MCF 10A (cell line): ENCODE data around the gene RASL11B. TPM values are rescaled to one million over a fixed set of nuclear protein-coding genes. Genes with fewer than 3 reads are reported as not detected.

Experiments used
- BruUV-seq: library from RNA; stranded (reverse); fragments of 400-500 nt; replicated peaks from 2 replicates; lab custom pipeline; 2021; lab: Mats Ljungman, UMichigan
- CTCF ChIA-PET: fragments of 300-600 bp; sonication (Branson Sonifier 250); formaldehyde crosslinking; extraction: SDS; loops from one replicate; lab custom pipeline; 2021; ENCODE audit warnings: antibody characterized with exemption, inconsistent platforms; lab: Yijun Ruan, JAX
- POLR2A ChIA-PET: fragments of 300-600, 350-650 bp; sonication (Branson Sonifier 250); formaldehyde crosslinking; extraction: SDS; loops from one replicate; lab custom pipeline; 2020; ENCODE audit warnings: antibody characterized with exemption, inconsistent platforms; lab: Yijun Ruan, JAX
- DNase-seq: peaks from one replicate; pipeline ENCODE4 v3.0.0-alpha.2; 2018; ENCODE audit not compliant: unreplicated experiment
- H3K27ac Mint-ChIP-seq: one replicate; pipeline ENCODE4 v1.8.0; 2022; ENCODE audit warnings: mild to moderate bottlenecking, low read depth, mixed read lengths; ENCODE audit not compliant: unreplicated experiment
- H3K27me3 Mint-ChIP-seq: one replicate; pipeline ENCODE4 v1.8.0; 2022; ENCODE audit warnings: mixed read lengths; ENCODE audit not compliant: insufficient read depth, unreplicated experiment
- H3K36me3 Mint-ChIP-seq: one replicate; pipeline ENCODE4 v1.8.0; 2022; ENCODE audit warnings: mild to moderate bottlenecking, moderate library complexity, mixed read lengths; ENCODE audit not compliant: insufficient read depth, unreplicated experiment
- H3K4me1 Mint-ChIP-seq: one replicate; pipeline ENCODE4 v1.8.0; 2022; ENCODE audit warnings: mixed read lengths; ENCODE audit not compliant: insufficient read depth, unreplicated experiment
- H3K4me3 Mint-ChIP-seq: one replicate; pipeline ENCODE4 v1.8.0; 2022; ENCODE audit warnings: mild to moderate bottlenecking, moderate library complexity, mixed read lengths; ENCODE audit not compliant: unreplicated experiment
- H3K9me3 Mint-ChIP-seq: one replicate; pipeline ENCODE4 v1.8.0; 2022; ENCODE audit warnings: mixed read lengths; ENCODE audit not compliant: unreplicated experiment
- CTCF ChIP-seq: fragments of 200-600 bp; IDR thresholded peaks from one replicate; pipeline ENCODE4 v1.8.0; 2022; ENCODE audit warnings: antibody characterized with exemption, mild to moderate bottlenecking; ENCODE audit not compliant: unreplicated experiment
- intact Hi-C: fragments of 100-400 bp; cut with micrococcal nuclease; formaldehyde crosslinking; loops from 2 replicates; pipeline ENCODE4 v1.14.1; 2022
- total RNA-seq: library from RNA; stranded (reverse); gene quantifications from 2 replicates; pipeline ENCODE4 v1.2.3, GENCODE V29; 2022

The RASL11B gene
- total RNA-seq, 1 experiment from 2014 or later, result 2.6 TPM

GRCh38 chr4:52865300-52865699 lies 3.2 kb downstream of the RASL11B start:
- no peak for TF ChIP-seq CTCF
- H3K27ac Mint-ChIP-seq, result peak overlapping the region; percentile 35
- no peaks in the 10 kb centered on the region for H3K9me3 Mint-ChIP-seq
- BruUV-seq, result no TSS peak
- ChIA-PET POLR2A (interaction anchor here (0.6 to 4.6 kb wide), 3 partner anchors 13 to 152 kb away, joined by 3 to 30 read pairs (median 9); no protein-coding TSS in a partner anchor), CTCF (no interaction called here)
- H3K27me3 Mint-ChIP-seq, result no peaks in the 10 kb centered on the region
- H3K36me3 Mint-ChIP-seq, result peaks cover 30% of the 10 kb centered on the region
- peaks cover 16% of the 10 kb centered on the region for H3K4me1 Mint-ChIP-seq
- no peak for DNase-seq
- intact Hi-C loops, result no loop called here
- no peak overlapping the region for H3K4me3 Mint-ChIP-seq

GRCh38 chr4:52866734-52867133 lies 4.6 kb downstream of the RASL11B start:
- Mint-ChIP-seq H3K27ac (no peak overlapping the region), H3K4me1 (peaks cover 16% of the 10 kb centered on the region), H3K9me3 (no peaks in the 10 kb centered on the region), H3K36me3 (peaks cover 34% of the 10 kb centered on the region), H3K4me3 (no peak overlapping the region), H3K27me3 (no peaks in the 10 kb centered on the region)
- intact Hi-C loops, result no loop called here
- BruUV-seq, result no TSS peak
- CTCF ChIA-PET, result no interaction called here
- POLR2A ChIA-PET, result interaction anchor here (1.0 kb wide), 1 partner anchor 33 kb away, joined by 4 read pairs; no protein-coding TSS in a partner anchor
- TF ChIP-seq CTCF, result no peak
- DNase-seq, result no peak

- no peak for TF ChIP-seq CTCF
- POLR2A ChIA-PET, result interaction anchor here (1.0 to 1.2 kb wide), 2 partner anchors 14 to 33 kb away, joined by 3 to 4 read pairs; no protein-coding TSS in a partner anchor
- BruUV-seq, result no TSS peak
- no peaks in the 10 kb centered on the region for H3K27me3 Mint-ChIP-seq
- H3K4me3 Mint-ChIP-seq, result no peak overlapping the region
- DNase-seq, result no peak
- no peaks in the 10 kb centered on the region for H3K9me3 Mint-ChIP-seq
- intact Hi-C loops, result no loop called here
- H3K36me3 Mint-ChIP-seq, result peaks cover 38% of the 10 kb centered on the region
- CTCF ChIA-PET, result no interaction called here
- H3K27ac Mint-ChIP-seq, result no peak overlapping the region
- peaks cover 16% of the 10 kb centered on the region for H3K4me1 Mint-ChIP-seq
Observed at GRCh38 chr4:52867163-52867562, 5.0 kb downstream of the RASL11B start.

- Mint-ChIP-seq H3K27me3 (no peaks in the 10 kb centered on the region), H3K27ac (peak overlapping the region; percentile 39), H3K4me3 (no peak overlapping the region), H3K4me1 (peaks cover 16% of the 10 kb centered on the region), H3K36me3 (peaks cover 48% of the 10 kb centered on the region), H3K9me3 (no peaks in the 10 kb centered on the region)
- intact Hi-C loops, result no loop called here
- ChIA-PET CTCF (interaction anchor here (0.6 kb wide), 1 partner anchor 156 kb away, joined by 4 read pairs; no protein-coding TSS in a partner anchor), POLR2A (interaction anchor here (1.2 kb wide), 1 partner anchor 15 kb away, joined by 3 read pairs; no protein-coding TSS in a partner anchor)
- no TSS peak for BruUV-seq
- DNase-seq, result no peak
- no peak for TF ChIP-seq CTCF
Observed at GRCh38 chr4:52868133-52868532, 6.0 kb downstream of the RASL11B start.
